Measurements from ENCODE around the gene DPAGT1. TPM values are rescaled to one million over a fixed set of nuclear protein-coding genes. Genes with fewer than 3 reads are reported as not detected.

DPAGT1 gene
- total and polyA plus RNA-seq, 2 of the 8 experiments (the other 6 are each of a cell fraction or from before 2014, with no cell fraction given) = 59.8 to 236 TPM

DNA sequence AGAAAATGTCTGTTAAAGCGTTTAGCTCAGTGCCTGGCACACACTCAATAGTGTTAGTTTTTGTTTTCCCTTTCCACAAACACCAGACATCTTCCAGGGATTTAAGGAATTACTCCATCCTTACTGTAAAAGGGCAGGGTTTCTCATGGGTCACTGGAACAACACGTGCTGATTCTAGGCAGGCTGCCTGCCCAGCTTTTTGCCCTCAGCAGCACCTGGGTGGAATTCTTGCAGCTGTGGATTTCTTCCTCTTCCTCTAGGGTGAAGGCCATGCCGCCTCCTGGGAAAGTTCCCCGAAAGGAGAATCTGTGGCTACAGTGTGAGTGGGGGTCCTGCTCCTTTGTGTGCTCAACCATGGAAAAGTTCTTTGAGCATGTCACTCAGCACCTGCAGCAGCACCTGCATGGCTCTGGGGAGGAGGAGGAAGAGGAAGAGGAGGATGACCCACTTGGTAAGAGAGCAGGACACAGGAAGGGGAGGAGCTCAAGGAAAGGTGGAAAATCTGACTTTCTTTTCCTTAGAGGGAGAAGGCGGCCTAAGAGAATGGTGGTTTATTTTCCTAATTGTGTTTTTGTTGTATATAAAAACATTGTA, 25.1 kb upstream of the DPAGT1 start:
- H3K4me3 ChIP-seq (ENCODE audit: extremely low read depth in 1 of 4, insufficient read depth in 2 of 4, low read depth in 3 of 4, low read length in 4 of 4) = no peak overlapping the region
- H3K36me3 ChIP-seq (ENCODE audit: control insufficient read depth in 2 of 4, insufficient read depth in 4 of 4, low read length in 3 of 4) = peaks cover 7 to 32% (median 21%) of the 10 kb centered on the region in 4 experiments
- no peak overlapping the region for H2BK20ac ChIP-seq (ENCODE audit: low read length)
- H2AFZ ChIP-seq (ENCODE audit: low read length) = no peak overlapping the region
- DNase-seq (ENCODE audit: low read depth in 1 of 2, low spot score in 2 of 2) (no peak), FAIRE-seq (no peak)
- H3K23ac ChIP-seq (ENCODE audit: insufficient read length) = no peak overlapping the region
- no peak for TF ChIP-seq EP300 (IDR thresholded peaks at IDR 0.05; ENCODE audit: borderline replicate concordance in 1 of 2, low read depth in 2 of 2, low read length in 2 of 2)
- TF ChIP-seq SIN3A (conservative IDR thresholded peaks at IDR 0.05 in 1 of 2, IDR thresholded peaks at IDR 0.05 in 1 of 2; ENCODE audit: low read depth in 1 of 2, low read length in 2 of 2) = no peak
- no peak for TF ChIP-seq SAP30 (IDR thresholded peaks at IDR 0.05; ENCODE audit: insufficient read depth, insufficient replicate concordance, low read length)
- TF ChIP-seq NANOG (IDR thresholded peaks at IDR 0.05; ENCODE audit: insufficient read depth, low read depth, low read length, poor library complexity, severe bottlenecking) = no peak
- TF ChIP-seq PHF8 (conservative IDR thresholded peaks at IDR 0.05; ENCODE audit: low read depth, low read length) = no peak
- TF ChIP-seq TEAD4 (IDR thresholded peaks at IDR 0.05; ENCODE audit: low read depth, low read length) = no peak
- no peak for TF ChIP-seq HDAC2 (IDR thresholded peaks at IDR 0.05; ENCODE audit: borderline replicate concordance in 1 of 2, low read depth in 2 of 2, low read length in 2 of 2)
- no peak overlapping the region for H2BK15ac ChIP-seq (ENCODE audit: low read length)
- no peak overlapping the region for H2BK120ac ChIP-seq (replicated peaks; ENCODE audit: low read depth, low read length)
- no peak overlapping the region for H2AK5ac ChIP-seq (ENCODE audit: low read depth, low read length)
- H3K27ac ChIP-seq (ENCODE audit: low read depth, low read length) = 0 out of 2 replicates have a peak overlapping the region, but pooled peaks have one; percentile 32
- WGBS, 2 experiments (ENCODE audit: extremely low coverage in 1 of 2, insufficient coverage in 1 of 2, insufficient read length in 1 of 2, insufficient replicate concordance in 2 of 2, low coverage in 1 of 2, low lambda C conversion rate in 2 of 2, missing lambda C conversion rate in 1 of 2) = 84% methylated on average over 5 of the region's 5 CpGs; no CpG with 5 or more reads in 1 of the 2 experiments
- peaks cover 0 to 13% of the 10 kb centered on the region in 2 experiments for H4K20me1 ChIP-seq (replicated peaks in 1 of 2; ENCODE audit: control insufficient read depth in 1 of 2, insufficient read depth in 2 of 2, low read length in 2 of 2)
- H3K4me1 ChIP-seq (replicated peaks in 1 of 4; ENCODE audit: control insufficient read depth in 3 of 4, insufficient read depth in 4 of 4, low read length in 3 of 4) = peaks cover 0 to 8% (median 6%) of the 10 kb centered on the region in 4 experiments; a peak in 5 of 7 replicates
- H3K79me2 ChIP-seq (ENCODE audit: control insufficient read depth in 1 of 2, insufficient read depth in 2 of 2, low read length in 2 of 2) = peaks cover 7 to 24% of the 10 kb centered on the region in 2 experiments
- no peaks in the 10 kb centered on the region for H3K27me3 ChIP-seq (replicated peaks in 1 of 4; ENCODE audit: control insufficient read depth in 3 of 4, extremely low read depth in 1 of 4, insufficient read depth in 3 of 4, low read length in 3 of 4)
- no peaks in the 10 kb centered on the region for H3K9me3 ChIP-seq (ENCODE audit: insufficient read depth in 2 of 2, low read depth in 1 of 2, low read length in 1 of 2)
- no peak overlapping the region for H4K5ac ChIP-seq (ENCODE audit: insufficient read length, low read depth, low read length)
- peak overlapping the region in 1 of 4 experiments; percentile 5; a peak in 1 of 7 replicates for H3K9ac ChIP-seq (replicated peaks in 1 of 4; ENCODE audit: extremely low read depth in 1 of 4, low read depth in 3 of 4, low read length in 3 of 4)
- ChIA-PET CTCF (ENCODE audit: partially characterized antibody) (interaction anchor here (1.0 to 2.5 kb wide), 7 partner anchors 14 to 171 kb away, joined by 3 to 9 read pairs (median 3); no protein-coding TSS in a partner anchor), POLR2A (ENCODE audit: partially characterized antibody) (interaction anchor here (0.5 to 3.2 kb wide), 6 partner anchors 8 to 1525 kb away, joined by 3 to 19 read pairs (median 4); partner anchors contain the start of genes CBL and MCAM)
- no peak overlapping the region for H3K4me2 ChIP-seq (ENCODE audit: insufficient read depth in 1 of 2, low read depth in 2 of 2, low read length in 2 of 2)
- peaks cover 7% of the 10 kb centered on the region; the same call in 1 of the 2 replicates for H3K79me1 ChIP-seq (ENCODE audit: low read depth, low read length)
- no peak overlapping the region for H3K56ac ChIP-seq (replicated peaks; ENCODE audit: insufficient read length, low read depth, low read length)
- no peak overlapping the region for H4K91ac ChIP-seq (replicated peaks; ENCODE audit: insufficient read length, low read length)
- H3K14ac ChIP-seq (ENCODE audit: insufficient read length) = no peak overlapping the region
- H2BK5ac ChIP-seq (ENCODE audit: low read depth, low read length) = no peak overlapping the region
- no peak overlapping the region for H3K4ac ChIP-seq (replicated peaks; ENCODE audit: insufficient read length, low read depth, low read length)
- H3K18ac ChIP-seq (ENCODE audit: extremely low read depth, low read length) = no peak overlapping the region
- H2BK12ac ChIP-seq (ENCODE audit: low read depth, low read length) = no peak overlapping the region
- H3K23me2 ChIP-seq (ENCODE audit: low read depth, low read length) = 0 out of 2 replicates have a peak, but pooled peaks cover 5% of the 10 kb centered on the region
- no peak overlapping the region for H4K8ac ChIP-seq (ENCODE audit: extremely low read depth, insufficient read depth, low read length)
